Stimulated activated CD4-positive, alpha-beta T cell treated with anti-CD3 and anti-CD28 coated beads, TNF-alpha, amount 100 ng/mL, for 1 hour (primary cell): ENCODE data around the gene NALF2.
A peak's percentile ranks its signal among the peaks of the same experiment; 100 is the strongest.

Experiments used
- DNase-seq, 3 donors: peaks; one replicate each; pipeline ENCODE4 v3.0.0-alpha.2; 2020; ENCODE audit warnings: low read depth in 3 of 3, low spot score in 1 of 3

NALF2 gene

DNA sequence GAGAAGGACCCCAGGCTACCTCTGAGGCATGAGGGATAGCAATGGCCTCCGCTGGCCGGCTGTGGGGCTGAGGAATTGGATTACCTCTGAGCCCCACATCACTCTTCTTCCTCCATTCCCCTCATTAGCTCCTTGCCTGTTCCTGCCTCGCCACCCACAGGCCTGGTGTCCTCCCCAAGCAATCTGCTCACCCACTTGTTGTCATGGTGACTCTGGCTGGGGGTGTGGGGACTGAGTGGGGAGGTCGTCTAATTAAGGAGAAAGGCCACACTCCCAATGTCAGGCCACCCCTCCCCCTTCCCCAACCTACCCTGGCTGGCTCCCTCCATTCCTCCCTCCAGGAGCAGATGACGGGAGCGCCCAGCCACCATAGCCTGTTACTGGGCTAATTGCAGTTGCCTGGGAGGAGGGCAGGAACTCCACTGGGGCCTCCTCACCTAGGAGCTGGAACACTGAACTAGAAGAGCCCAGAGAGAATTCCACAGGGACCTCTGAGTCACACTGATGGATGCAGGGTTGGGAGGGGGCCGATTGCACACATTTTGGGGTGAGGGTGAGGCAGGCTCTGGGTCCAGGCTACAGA, 20.7 kb downstream of the NALF2 start:
- no peak for DNase-seq

DNA sequence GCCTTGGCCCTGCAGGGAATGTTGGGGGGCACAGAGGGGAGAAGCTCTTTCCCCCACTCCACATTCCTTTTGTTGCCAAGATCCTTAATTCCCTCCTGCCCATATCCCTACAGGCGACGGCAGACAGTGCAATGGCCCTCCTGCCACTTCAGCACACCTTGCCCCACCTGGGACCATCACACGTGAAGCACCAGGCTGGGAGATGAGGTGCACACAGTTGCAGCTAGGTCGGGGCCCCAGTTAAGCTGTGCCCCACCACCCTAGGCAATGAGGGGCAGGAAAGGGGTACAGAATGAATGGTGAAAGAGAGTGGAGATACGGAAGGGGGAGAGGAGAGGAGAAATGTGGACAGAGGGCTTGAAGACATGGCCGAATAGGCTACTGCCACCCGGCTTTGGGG, 26.2 kb downstream of the NALF2 start:
- no peak for DNase-seq

DNA sequence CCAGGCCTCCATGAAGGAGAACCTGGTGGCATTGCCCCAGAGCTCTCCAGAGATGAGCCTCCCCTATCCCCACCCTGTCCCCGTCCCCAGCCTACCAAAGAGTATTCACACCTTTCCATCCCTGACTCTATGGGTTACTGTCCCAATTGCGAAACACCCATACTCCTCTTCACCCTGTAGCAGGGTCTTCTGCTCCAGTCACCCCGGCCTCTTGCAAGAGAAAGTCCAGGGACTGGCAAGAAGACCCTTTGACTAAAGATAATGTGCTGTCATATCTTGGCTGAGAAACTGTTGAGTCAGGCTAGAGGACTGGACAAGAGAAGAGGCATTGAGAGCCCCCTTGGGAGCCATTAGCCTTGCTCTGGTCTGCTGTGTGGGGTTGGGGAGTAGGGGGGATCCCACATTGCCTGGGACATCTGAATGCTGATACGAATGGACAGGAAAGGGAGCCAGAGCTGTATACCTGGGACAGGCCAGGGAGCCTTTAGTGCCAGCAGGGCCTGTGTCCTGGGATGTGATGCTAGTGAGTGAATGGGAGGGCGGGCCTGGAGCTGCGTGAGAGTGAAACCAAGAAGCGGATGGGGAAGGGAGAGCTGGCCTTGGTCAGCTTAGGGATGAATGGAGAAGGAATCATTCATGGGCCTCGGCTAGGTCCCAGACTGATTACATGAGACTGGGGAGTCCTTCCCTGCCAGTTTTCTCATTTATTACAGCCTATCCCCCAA, 27.1 kb downstream of the NALF2 start:
- DNase-seq = no peak

DNA sequence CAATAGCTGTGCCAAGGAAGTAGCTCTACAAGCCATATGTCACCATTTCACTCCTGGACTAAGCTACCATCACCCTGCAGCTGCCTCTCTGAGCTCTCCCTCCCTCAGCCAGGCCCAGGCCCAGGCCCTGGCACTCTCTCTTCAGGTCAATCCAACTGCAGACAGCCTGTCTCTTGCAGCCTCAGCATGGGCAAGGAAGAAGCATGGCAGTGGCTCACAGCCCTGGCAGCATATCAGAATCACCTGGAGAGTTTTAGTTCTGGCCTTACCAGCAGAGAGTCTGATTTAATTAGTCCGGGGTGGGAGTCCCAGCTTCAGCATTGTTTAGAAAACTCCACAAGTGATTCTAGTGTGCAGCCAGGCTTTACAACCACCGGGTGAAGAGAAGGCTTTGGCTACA, 31.5 kb downstream of the NALF2 start:
- no peak for DNase-seq

DNA sequence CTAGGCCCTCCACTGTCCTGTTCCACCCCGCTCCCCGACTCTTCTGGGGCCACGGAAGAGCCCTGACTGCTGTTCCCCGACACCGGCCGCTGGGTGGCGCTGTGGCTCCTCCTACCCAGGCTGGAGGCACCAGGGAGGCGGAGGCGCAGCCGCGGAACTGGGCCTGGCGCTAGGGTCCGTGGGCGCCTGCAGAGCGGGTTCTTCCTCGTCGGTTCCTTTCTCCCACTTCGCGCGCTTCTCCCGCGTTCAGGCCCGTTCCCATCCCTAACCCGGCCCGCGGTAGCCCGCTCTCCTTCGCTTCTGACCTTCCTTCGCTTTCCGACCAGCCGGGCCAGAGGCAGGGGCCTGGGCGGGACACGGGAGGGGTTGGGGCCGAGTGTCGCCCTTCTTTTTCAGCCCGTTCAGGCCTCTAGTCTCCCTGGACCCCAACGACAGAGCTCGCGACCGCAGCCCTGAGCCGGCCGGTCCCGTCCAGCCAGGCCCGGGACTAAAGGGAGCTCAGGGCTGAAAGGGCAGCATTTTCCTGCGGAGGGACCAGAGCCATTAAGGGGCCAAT, 34.3 kb downstream of the NALF2 start:
- DNase-seq = peak; percentile 12 to 65 (median 32)

DNA sequence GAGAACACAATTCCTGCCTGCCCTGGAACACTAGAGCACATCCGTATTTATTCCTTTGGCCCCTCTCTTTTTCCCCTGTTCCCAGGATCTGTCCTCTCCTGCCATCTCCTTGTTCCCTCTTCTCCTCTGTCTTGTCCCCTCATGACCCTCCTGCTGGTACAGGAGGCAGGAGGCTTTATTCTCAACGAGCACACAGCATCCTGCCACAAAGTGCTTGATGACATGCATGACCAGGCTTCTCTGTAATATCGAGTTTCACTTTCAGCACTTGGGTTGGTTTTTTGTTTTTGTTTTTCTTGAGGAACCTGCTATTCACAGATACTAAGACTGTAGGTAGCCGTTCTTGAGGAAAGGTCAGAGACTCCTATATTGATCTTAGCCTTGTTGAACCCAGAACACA, 35.3 kb downstream of the NALF2 start:
- DNase-seq = no peak

DNA sequence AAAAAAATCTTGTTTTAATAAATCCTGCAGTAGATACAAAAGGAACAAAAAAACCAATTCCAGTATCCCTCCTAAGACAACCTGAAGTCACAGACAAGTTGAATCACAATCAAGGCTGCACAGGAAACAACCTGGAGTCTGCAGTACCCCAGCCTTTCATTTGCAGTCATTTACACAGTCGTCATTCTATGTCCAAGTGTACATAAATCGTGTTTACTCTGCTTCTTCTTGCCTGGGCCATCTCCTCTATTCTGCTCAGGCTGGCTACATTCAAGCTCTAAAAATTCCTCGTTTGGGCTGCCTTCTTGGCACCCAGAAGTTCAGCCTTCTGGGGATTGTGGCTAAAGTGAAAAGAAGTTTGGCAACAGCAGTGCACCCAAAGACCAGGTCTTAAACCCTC, 37.8 kb downstream of the NALF2 start:
- no peak for DNase-seq

DNA sequence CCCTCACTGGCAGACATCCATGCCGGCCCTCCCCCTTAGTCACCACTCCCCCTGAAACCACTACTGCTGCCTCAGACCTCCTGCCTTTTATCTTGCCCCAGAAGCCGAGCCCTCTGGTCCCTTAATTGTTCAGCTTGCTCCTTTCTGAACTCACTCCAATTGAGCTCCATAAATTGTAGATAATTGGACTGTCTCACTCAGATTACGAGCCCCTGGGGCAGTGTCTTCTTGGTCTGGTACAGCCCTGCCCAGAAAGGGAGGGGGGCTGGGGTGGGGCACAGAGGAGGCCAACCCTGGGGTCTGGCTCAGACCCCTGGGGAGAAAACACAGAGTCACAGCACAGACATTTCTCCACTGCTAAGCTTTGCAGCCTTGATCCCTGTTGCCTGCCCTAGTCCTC, 39.4 kb downstream of the NALF2 start:
- DNase-seq = no peak

DNA sequence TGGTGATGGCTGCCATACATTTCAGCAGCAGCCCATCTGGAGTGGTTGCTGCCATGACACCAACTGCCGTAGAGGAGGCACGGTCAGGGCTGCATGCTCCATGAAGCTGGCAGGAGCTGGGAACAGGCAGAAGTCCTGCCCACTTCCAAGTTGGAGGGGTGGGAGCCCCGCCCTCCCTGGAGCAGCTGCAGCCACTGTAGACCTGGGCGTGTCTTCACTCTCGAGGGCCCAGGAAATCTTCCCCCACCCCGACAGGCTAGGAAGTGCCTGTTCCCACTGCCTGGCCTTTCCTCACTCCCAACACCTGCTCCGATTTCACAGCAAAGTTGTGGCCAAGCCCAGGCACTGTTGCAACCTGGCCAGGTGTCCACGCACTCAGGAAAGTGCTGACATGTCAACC, 42.3 kb downstream of the NALF2 start:
- no peak for DNase-seq

DNA sequence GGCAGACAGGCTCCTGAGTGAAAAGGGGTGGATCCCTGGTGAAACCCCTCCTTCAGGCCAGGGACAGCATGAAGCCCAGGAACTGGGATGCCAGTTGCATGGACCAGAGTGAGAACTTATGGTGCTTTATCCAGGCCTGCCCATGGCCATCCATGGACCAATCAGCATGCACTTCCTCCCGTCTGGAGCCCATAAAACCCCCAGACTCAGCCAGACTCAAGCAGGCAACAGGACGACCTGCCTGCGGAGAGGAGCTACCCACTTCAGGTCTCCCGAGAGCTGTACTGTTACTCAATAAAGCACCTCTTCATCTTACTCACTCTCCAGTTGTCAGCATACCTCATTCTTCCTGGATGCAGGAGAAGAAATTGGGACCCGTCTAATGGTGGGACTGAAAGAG, 42.9 kb downstream of the NALF2 start:
- DNase-seq = no peak

DNA sequence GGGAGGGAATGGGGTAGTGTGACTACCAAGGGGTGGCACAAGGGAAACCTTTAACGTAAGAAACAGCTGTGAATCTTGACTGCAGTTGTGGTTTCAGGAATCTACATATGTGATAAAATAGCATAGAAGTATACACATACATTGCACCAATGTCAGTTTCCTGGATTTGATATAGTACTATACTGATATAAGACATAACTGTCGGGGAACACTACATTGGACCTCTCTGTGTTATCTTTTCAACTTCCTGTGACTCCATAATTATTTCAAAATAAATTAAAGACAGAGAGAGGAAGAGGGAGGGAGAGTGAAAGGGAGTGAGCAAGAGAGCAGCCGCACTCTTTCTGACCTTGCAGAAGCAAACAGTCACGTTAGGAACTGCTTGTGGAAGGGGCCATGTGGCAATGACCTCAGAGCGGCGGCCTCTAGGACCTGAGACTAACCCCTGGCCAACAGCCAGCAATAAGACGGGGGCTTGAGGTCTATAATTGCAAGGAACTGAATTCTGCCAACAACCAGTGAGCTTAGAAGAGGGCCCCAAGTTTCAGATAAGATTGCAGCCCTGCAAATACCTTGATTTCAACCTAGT, 47.4 kb downstream of the NALF2 start:
- DNase-seq = no peak

DNA sequence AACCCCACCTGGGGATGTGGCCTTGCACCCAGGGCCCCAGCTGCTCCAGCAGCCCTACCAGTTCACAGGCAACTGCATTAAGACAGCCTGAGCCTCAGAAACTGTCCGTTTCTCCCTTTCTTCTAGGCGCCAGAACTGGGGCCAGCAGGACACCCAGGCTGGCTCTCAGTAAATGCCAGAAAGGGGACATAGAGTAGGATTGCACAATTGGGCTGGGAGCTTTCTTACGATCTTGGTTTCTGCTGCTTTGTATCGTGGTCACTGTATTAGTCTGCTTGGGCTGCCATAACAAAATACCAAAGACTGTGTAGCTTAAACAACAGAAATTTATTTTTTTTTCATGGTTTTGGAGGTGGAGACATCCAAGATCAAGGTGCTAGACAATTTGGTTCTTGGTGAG, 48.4 kb downstream of the NALF2 start:
- no peak for DNase-seq
